Colonic mucosa (tissue), 4 donors: ENCODE results near the gene SLC9A9. TPM values are rescaled to one million over a fixed set of nuclear protein-coding genes. Genes with fewer than 3 reads are reported as not detected.

Experiments used
- DNase-seq: peaks from one replicate; pipeline ENCODE4 v3.0.0-alpha.2; 2020
- H3K27ac ChIP-seq: fragments of 200-600 bp; one replicate; pipeline ENCODE4 v1.8.0; 2021
- H3K27me3 ChIP-seq: fragments of 200-600 bp; one replicate; pipeline ENCODE4 v1.8.0; 2021
- H3K36me3 ChIP-seq: fragments of 200-600 bp; one replicate; pipeline ENCODE4 v1.8.0; 2021
- H3K4me1 ChIP-seq: fragments of 200-600 bp; one replicate; pipeline ENCODE4 v1.8.0; 2021; ENCODE audit warnings: mild to moderate bottlenecking
- H3K4me3 ChIP-seq: fragments of 200-600 bp; one replicate; pipeline ENCODE4 v1.8.0; 2021
- H3K9ac ChIP-seq, 2 donors: one replicate each; pipeline ENCODE4 v1.7.0; 2013; ENCODE audit warnings: control low read depth in 2 of 2, low read depth in 2 of 2, low read length in 2 of 2
- H3K9me3 ChIP-seq: fragments of 200-600 bp; one replicate; pipeline ENCODE4 v1.8.0; 2021
- intact Hi-C: fragments of 100-400 bp; cut with DNase I; formaldehyde crosslinking; loops from one replicate; pipeline ENCODE4 v1.14.1; 2022
- total RNA-seq, 2 donors: library from RNA; stranded (reverse); fragmentation: NEBNext Ultra II Directional in 1 of 2; extraction: Animal tissue kit (Norgen Biotek cat#: 25700) in 1 of 2; gene quantifications; one replicate each; pipeline ENCODE4 v1.2.1, GENCODE V29; 2021
- TF ChIP-seq, protein P1 (sequence below): fragments of 200-600 bp; IDR thresholded peaks from one replicate; pipeline ENCODE4 v1.8.0; 2022; ENCODE audit warnings: antibody characterized with exemption, mild to moderate bottlenecking
- donor health status: healthy.
- donor health status: DM: no; HTN: no; CAD: no.
- donor health status: DM: no; HTN: no; CAD: no.

Gene SLC9A9
- total RNA-seq, 2 donors from 2014 or later: 2.5 to 6.5 TPM

DNA sequence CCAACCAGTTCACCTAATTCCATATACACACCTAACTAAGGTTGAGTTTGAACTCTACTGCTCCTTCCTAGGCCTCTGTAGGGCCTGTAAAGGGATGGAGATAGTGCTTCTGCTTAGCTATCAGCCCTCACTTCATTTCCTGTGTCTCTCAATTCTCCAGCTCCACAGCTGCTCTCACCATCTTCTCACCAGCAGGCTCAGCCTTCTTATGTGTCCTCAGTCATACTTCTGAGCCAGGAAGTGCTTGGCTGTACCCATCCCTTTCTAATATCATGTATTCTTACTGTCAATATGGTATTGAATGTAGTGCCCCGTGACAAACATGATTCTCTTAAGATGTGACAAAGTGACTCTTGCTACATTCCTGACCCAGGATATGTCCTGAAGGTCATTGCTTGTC lies 116.9 kb downstream of the SLC9A9 start:
- Histone ChIP-seq H3K4me1 (no peaks in the 10 kb centered on the region), H3K4me3 (no peak overlapping the region), H3K36me3 (no peaks in the 10 kb centered on the region), H3K9me3 (no peaks in the 10 kb centered on the region), H3K9ac (no peak overlapping the region), H3K27me3 (no peaks in the 10 kb centered on the region), H3K27ac (no peak overlapping the region)
- intact Hi-C loops: no loop called here
- DNase-seq: no peak
- TF ChIP-seq, protein P1, sequence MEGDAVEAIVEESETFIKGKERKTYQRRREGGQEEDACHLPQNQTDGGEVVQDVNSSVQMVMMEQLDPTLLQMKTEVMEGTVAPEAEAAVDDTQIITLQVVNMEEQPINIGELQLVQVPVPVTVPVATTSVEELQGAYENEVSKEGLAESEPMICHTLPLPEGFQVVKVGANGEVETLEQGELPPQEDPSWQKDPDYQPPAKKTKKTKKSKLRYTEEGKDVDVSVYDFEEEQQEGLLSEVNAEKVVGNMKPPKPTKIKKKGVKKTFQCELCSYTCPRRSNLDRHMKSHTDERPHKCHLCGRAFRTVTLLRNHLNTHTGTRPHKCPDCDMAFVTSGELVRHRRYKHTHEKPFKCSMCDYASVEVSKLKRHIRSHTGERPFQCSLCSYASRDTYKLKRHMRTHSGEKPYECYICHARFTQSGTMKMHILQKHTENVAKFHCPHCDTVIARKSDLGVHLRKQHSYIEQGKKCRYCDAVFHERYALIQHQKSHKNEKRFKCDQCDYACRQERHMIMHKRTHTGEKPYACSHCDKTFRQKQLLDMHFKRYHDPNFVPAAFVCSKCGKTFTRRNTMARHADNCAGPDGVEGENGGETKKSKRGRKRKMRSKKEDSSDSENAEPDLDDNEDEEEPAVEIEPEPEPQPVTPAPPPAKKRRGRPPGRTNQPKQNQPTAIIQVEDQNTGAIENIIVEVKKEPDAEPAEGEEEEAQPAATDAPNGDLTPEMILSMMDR: no peak

DNA sequence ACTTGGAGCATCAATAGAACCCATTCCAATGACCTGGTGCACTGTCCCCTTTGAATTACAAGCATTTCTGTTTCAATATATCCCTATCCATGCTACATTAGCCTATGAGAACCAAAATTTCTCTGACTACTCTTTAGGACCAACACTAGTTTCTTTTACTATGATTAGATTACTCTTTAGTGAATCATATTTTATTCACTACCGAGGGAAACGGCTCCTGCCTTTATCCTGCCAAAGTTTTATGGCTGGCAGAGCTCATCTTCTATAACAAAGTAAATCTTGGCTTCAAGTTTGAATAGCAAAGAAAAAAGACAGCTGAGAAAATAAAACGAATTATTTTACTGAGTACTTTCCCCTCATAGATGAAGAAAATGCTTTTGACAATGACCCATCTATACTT lies 120.9 kb downstream of the SLC9A9 start:
- intact Hi-C loops: no loop called here
- TF ChIP-seq, protein P1: no peak

DNA sequence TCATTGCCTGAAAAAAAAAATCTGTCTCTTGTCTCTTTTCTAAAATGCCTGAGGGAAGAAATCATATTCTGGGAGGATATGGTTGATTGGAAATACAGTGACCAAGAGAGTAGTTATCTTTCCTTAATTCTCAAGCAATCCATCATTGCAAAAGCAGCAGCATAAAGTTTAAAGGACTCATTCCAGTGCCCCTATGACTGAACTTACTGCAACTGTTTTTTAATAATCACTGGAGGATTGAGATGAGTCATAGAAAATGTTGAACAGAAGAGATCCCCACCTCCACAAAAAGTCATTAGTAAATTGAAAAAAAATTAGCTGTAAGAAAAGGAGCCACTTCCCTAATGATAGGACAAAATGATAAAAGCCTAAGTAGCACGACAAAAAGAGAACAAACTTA lies 121.5 kb downstream of the SLC9A9 start:
- no peaks in the 10 kb centered on the region for H3K9me3 ChIP-seq
- no peaks in the 10 kb centered on the region for H3K4me1 ChIP-seq
- H3K4me3 ChIP-seq: no peak overlapping the region
- no peaks in the 10 kb centered on the region for H3K27me3 ChIP-seq
- no peaks in the 10 kb centered on the region for H3K36me3 ChIP-seq
- no peak overlapping the region for H3K27ac ChIP-seq
- TF ChIP-seq, protein P1: no peak
- no peak overlapping the region for H3K9ac ChIP-seq
- intact Hi-C loops: no loop called here
- DNase-seq: no peak

More for the DNA sequence above, 120.9 kb downstream of the SLC9A9 start:
- Histone ChIP-seq H3K9ac (no peak overlapping the region), H3K27me3 (no peaks in the 10 kb centered on the region), H3K4me1 (no peaks in the 10 kb centered on the region), H3K36me3 (no peaks in the 10 kb centered on the region), H3K9me3 (no peaks in the 10 kb centered on the region), H3K4me3 (no peak overlapping the region), H3K27ac (no peak overlapping the region)
- no peak for DNase-seq

DNA sequence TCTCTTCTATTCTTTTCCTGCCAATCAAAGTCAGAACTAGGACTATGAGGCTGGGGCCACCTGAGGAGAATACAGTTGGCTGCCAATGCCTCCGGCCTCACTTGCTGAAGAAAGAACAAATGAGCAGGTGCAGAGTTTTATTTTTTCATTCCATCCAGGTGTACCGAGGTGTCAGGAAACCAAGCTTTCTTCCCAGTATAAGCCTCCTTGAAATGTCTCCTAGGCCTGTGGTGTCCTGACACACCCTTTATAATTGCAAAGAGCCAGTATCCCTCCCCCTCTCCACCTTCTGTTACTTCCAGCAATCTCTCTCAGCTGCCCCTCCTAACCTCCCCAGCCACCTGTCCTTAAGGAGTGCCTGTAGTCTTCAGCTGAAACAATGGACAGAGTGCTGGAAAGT lies 127.9 kb downstream of the SLC9A9 start:
- H3K4me3 ChIP-seq: no peak overlapping the region
- intact Hi-C loops: no loop called here

DNA sequence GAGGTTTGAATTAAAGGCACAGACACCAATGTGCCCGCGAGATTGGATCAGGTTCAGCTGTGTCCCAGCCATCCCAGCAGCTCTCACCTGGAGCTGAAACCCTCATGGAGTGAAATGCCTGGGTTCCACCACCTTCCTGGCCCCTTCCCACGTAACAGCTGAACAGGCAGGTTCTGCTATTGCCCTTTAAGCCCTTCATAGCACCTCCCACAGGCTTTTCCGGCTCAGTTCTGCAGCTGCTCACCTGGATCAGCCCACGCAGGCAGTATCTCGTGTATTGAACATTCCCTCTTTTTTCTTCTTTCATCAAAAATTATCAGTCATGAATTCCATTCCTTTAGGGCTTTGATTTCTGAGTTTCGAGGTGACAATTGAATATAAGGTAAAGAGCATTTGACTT lies 129.8 kb downstream of the SLC9A9 start:
- H3K4me1 ChIP-seq: no peaks in the 10 kb centered on the region
- intact Hi-C loops: no loop called here
- H3K27me3 ChIP-seq: no peaks in the 10 kb centered on the region
- no peak for DNase-seq
- H3K27ac ChIP-seq: no peak overlapping the region
- H3K4me3 ChIP-seq: no peak overlapping the region
- H3K9me3 ChIP-seq: no peaks in the 10 kb centered on the region
- H3K9ac ChIP-seq: no peak overlapping the region
- no peaks in the 10 kb centered on the region for H3K36me3 ChIP-seq
- TF ChIP-seq, protein P1: no peak

More for the DNA sequence above, 127.9 kb downstream of the SLC9A9 start:
- no peak overlapping the region for H3K9ac ChIP-seq
- DNase-seq: no peak
- H3K36me3 ChIP-seq: no peaks in the 10 kb centered on the region
- no peaks in the 10 kb centered on the region for H3K4me1 ChIP-seq
- H3K27ac ChIP-seq: no peak overlapping the region
- TF ChIP-seq, protein P1: no peak
- H3K27me3 ChIP-seq: no peaks in the 10 kb centered on the region
- no peaks in the 10 kb centered on the region for H3K9me3 ChIP-seq

DNA sequence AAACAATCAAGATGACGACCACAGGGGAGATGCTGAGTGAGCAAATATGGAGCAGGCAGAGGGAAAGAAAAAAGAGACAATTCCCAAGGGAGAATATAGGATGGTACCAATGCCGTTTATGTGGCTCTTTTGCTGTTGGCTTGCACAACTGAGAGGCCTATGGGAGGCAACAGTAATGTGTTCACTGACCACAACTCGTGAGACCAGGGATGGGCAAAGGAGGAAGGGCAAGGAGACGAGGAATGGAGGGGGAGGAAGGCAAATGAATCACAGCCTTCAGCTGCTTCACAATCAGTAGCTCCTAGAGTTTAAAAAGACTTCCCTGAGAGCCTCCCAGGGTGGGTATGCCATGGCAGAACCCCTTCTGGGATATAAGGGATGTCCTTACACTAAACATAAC lies 131.5 kb downstream of the SLC9A9 start:
- Histone ChIP-seq H3K36me3 (no peaks in the 10 kb centered on the region), H3K27me3 (no peaks in the 10 kb centered on the region), H3K4me1 (no peaks in the 10 kb centered on the region), H3K9me3 (no peaks in the 10 kb centered on the region), H3K27ac (no peak overlapping the region), H3K9ac (no peak overlapping the region), H3K4me3 (no peak overlapping the region)
- TF ChIP-seq, protein P1: no peak
- DNase-seq: no peak
- intact Hi-C loops: no loop called here
